ENCODE measurements around the gene VPS13D.
"Not testable (repeated sequence)": the region's sequence is repeated elsewhere in the genome, so short reads cannot be mapped to it uniquely, and the experiment has no call there.

VPS13D gene

DNA sequence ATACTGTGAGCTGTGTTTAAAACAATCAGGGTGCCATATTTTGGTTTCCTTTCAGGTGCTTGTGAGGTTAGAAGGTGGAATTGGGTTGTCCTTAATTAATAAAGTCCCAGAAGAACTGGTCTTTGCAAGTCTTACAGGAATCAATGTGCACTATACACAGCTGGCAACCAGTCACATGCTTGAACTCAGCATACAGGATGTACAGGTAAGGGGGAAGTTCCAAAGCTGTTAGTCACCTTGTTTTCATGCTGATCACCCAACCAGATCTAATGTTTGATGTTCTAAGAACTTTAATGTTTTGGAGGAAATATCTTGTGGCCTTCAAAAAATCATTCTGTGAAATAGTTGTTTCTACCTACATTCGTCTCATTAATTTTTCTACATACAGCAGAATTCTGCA, 156.3 kb downstream of the VPS13D start:
- H3K36me3 ChIP-seq (ENCODE audit: insufficient read depth, low read length): peaks cover 59% of the 10 kb centered on the region
- no peak overlapping the region for H3K4me3 ChIP-seq (ENCODE audit: low read length)
- no peak overlapping the region for H2AFZ ChIP-seq (ENCODE audit: low read depth, low read length)
- peaks cover 31% of the 10 kb centered on the region for H3K9me3 ChIP-seq (ENCODE audit: low read length)
- no peaks in the 10 kb centered on the region for H3K27me3 ChIP-seq (ENCODE audit: insufficient read depth, low read length)
- H3K4me1 ChIP-seq (ENCODE audit: insufficient read depth, low read length): no peaks in the 10 kb centered on the region

DNA sequence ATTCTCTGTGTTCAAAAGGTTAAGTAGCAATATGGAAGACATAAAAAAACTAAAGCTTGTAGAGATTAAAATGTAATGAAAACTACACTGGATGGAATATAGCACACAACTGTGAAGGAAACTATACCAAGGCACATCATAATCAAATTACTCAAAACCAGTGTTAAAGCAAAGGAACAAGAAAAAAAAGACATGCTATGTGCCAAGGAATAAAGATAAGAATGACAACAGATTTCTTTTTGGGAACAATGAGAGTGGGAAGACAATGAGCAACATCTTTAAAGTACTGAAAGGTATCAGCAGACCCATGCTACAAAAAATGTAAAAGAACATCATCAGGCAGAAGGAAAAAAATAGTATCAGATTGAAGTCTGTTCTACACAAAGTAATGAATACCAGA, 157.8 kb downstream of the VPS13D start:
- H3K4me1 ChIP-seq (ENCODE audit: insufficient read depth, low read length): no peaks in the 10 kb centered on the region
- H3K4me3 ChIP-seq (ENCODE audit: low read length): no peak overlapping the region
- H3K9me3 ChIP-seq (ENCODE audit: low read length): peaks cover 33% of the 10 kb centered on the region
- H2AFZ ChIP-seq (ENCODE audit: low read depth, low read length): no peak overlapping the region
- peaks cover 58% of the 10 kb centered on the region for H3K36me3 ChIP-seq (ENCODE audit: insufficient read depth, low read length)
- H3K27me3 ChIP-seq (ENCODE audit: insufficient read depth, low read length): no peaks in the 10 kb centered on the region

DNA sequence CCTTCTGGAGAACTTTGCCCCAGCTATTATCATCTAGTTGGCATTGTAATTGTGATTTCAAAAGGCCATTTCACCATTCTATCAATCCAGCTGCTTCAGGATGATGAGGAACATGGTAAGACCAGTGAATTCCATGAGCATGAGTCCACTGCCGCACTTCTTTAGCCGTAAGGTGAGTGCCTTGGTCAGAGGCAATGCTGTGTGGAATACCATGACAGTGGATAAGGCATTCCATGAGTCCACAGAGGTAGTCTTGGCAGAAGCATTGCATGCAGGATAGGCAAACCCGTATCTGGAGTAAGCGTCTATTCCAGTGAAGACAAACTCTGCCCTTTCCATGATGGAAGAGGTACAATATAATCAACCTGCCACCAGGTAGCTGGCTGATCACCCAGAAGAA, 160.5 kb downstream of the VPS13D start:
- H3K4me3 ChIP-seq (ENCODE audit: low read length); H2AFZ ChIP-seq (ENCODE audit: low read depth, low read length); H3K4me1 ChIP-seq (ENCODE audit: insufficient read depth, low read length); H3K27me3 ChIP-seq (ENCODE audit: insufficient read depth, low read length): not testable (repeated sequence)
- Histone ChIP-seq H3K9me3 (ENCODE audit: low read length) (peaks cover 33% of the 10 kb centered on the region), H3K36me3 (ENCODE audit: insufficient read depth, low read length) (peaks cover 37% of the 10 kb centered on the region)

DNA sequence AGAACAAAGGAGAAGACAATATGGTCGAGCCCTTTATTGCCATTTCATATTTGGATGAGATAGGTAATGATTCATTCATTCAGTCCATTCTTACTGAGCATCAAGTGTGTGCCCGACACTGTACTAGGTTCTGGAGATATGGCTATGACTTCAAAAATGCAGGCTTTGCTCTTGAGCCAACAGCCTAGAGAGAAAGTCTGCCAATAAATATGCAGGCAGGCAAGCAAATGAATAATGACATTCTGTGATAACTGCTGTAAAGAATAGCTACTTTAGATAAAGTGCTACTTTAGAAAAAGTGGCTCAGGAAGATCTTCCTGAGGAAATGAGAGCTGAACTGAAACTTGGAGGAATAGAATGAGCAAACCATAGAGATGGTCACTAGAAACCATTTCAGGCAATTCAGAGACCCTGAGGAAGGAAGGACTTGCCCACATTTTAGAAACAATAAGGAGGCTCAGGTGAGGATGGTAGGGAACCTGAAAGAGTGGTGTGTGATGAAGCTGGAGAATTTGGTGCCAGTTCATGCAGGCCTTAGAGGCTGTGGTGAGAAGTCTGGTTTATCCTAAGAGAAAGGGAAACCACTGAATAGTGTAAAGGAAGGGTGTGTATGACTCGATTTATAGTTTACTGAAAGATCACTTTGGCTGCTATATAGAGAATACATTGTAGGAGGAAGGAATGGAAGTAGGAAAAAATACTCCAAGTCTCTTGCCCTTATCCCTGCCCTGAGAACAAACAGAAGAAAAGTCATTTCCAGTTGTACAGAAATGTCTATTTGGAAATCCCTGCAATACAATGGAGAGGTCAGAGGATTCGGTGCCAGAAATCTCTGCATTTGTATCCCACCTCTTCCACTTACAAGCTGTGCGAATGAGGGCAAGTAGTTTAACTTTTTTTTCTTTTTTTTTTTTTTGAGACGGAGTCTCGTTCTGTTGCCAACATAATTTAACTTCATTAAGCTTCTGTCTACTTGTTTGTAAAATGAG, 167.9 kb downstream of the VPS13D start:
- peaks cover 7% of the 10 kb centered on the region for H3K4me1 ChIP-seq (ENCODE audit: insufficient read depth, low read length)
- H3K4me3 ChIP-seq (ENCODE audit: low read length): no peak overlapping the region
- no peak overlapping the region for H2AFZ ChIP-seq (ENCODE audit: low read depth, low read length)
- H3K27me3 ChIP-seq (ENCODE audit: insufficient read depth, low read length): no peaks in the 10 kb centered on the region
- H3K9me3 ChIP-seq (ENCODE audit: low read length): peaks cover 8% of the 10 kb centered on the region
- peaks cover 14% of the 10 kb centered on the region for H3K36me3 ChIP-seq (ENCODE audit: insufficient read depth, low read length)

DNA sequence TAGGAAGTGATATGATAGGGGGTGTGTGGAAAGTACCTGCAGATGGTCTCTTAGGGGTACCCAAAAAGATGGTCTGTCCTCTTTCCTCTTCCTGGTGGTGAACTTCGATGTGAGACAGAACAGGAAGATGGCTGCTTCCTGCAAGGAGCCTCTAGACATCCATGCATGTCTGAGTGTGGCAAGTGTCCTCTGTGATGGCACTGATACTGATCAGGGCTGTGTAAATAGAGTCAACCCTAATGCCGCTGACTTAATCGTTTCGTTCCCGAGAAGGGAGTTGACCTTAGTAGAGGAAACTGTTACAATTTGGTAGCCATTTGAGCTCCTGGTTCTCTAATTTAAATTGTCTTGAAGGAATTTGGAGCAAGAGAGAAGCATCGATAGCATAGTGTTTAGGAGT, 168.6 kb downstream of the VPS13D start:
- Histone ChIP-seq H3K4me1 (ENCODE audit: insufficient read depth, low read length) (peaks cover 7% of the 10 kb centered on the region), H3K27me3 (ENCODE audit: insufficient read depth, low read length) (no peaks in the 10 kb centered on the region), H3K4me3 (ENCODE audit: low read length) (no peak overlapping the region), H2AFZ (ENCODE audit: low read depth, low read length) (no peak overlapping the region), H3K36me3 (ENCODE audit: insufficient read depth, low read length) (peaks cover 19% of the 10 kb centered on the region), H3K9me3 (ENCODE audit: low read length) (peaks cover 8% of the 10 kb centered on the region)

DNA sequence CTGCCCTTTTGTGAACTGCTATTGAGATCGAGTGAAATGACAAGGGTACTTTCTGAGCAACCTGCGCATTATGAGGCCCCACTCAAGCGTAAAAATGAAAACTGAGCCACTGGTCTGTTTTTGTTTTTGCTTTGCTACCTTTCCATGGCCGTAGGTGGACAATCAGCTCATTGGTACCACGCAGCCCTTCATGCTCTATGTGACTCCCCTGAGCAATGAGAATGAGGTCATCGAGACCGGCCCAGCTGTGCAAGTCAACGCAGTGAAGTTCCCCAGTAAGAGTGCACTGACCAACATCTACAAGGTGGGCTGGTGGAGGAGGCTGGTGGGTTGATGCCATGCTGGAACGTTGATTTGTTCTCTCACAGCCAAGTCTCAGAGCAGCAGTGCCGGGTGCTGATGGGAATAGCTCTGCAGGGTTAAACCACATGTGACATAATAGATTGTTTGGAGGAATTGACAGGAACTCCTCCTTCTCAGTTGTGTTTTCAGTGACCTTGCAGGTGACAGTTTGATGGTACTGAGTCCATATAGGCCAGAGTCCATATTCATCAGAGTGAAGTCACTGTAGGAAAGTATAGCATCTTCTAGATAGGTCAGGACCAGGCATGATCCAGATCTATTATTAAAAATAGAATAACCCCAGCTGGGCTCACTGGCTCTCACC, 170.3 kb downstream of the VPS13D start:
- H3K4me1 ChIP-seq (ENCODE audit: insufficient read depth, low read length): peaks cover 7% of the 10 kb centered on the region
- peaks cover 33% of the 10 kb centered on the region for H3K36me3 ChIP-seq (ENCODE audit: insufficient read depth, low read length)
- no peaks in the 10 kb centered on the region for H3K27me3 ChIP-seq (ENCODE audit: insufficient read depth, low read length)
- H3K9me3 ChIP-seq (ENCODE audit: low read length): peaks cover 2% of the 10 kb centered on the region
- no peak overlapping the region for H2AFZ ChIP-seq (ENCODE audit: low read depth, low read length)
- H3K4me3 ChIP-seq (ENCODE audit: low read length): no peak overlapping the region

DNA sequence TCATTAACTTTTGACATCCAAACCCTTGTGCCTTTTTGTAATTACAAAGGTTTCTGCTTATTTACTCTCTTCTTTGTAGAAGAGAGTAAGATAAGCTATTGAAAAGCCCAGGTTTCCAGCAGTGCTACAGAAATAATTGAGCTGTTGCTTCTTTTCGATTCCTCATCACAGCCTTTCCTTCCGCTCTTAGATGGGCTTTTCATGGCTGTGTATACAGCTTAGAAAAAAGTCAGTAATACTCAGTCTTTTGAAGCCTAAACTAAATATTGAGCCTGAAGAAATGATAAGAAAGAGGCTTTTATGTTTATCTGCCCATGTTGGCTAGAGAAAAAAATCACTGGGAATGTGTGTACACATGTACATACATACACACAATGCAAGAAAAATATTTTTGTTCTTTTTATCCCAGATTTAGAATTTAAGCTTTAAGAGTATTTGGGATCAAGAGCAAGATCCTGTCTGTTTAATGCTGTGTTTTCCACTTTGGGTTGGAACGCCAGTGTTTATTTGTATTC, 172.4 kb downstream of the VPS13D start:
- Histone ChIP-seq H3K36me3 (ENCODE audit: insufficient read depth, low read length) (peaks cover 35% of the 10 kb centered on the region), H2AFZ (ENCODE audit: low read depth, low read length) (no peak overlapping the region), H3K27me3 (ENCODE audit: insufficient read depth, low read length) (no peaks in the 10 kb centered on the region), H3K9me3 (ENCODE audit: low read length) (peaks cover 2% of the 10 kb centered on the region), H3K4me3 (ENCODE audit: low read length) (no peak overlapping the region), H3K4me1 (ENCODE audit: insufficient read depth, low read length) (peaks cover 24% of the 10 kb centered on the region)

DNA sequence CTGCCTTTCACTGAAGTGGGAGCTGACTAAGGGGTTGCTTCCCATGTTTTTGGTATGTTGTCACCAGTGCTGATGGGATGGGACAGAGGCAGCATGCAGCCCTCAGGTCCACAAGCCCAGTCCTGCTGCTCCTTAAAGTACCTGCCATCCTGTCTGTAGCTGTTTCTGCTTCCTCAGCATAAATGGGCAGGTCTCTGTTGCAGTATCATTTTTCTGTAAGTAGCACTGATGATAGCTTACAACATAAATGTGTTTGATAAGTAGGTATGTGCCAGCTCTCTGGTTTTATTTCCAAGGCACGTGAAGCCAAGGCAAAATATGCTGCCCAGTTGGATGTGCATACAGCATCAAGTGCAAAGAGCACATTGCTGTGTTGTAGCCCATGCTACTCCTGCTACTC, 173.0 kb downstream of the VPS13D start:
- no peak overlapping the region for H3K4me3 ChIP-seq (ENCODE audit: low read length)
- peaks cover 24% of the 10 kb centered on the region for H3K4me1 ChIP-seq (ENCODE audit: insufficient read depth, low read length)
- no peak overlapping the region for H2AFZ ChIP-seq (ENCODE audit: low read depth, low read length)
- peaks cover 35% of the 10 kb centered on the region for H3K36me3 ChIP-seq (ENCODE audit: insufficient read depth, low read length)
- H3K27me3 ChIP-seq (ENCODE audit: insufficient read depth, low read length): no peaks in the 10 kb centered on the region
- H3K9me3 ChIP-seq (ENCODE audit: low read length): peaks cover 2% of the 10 kb centered on the region

DNA sequence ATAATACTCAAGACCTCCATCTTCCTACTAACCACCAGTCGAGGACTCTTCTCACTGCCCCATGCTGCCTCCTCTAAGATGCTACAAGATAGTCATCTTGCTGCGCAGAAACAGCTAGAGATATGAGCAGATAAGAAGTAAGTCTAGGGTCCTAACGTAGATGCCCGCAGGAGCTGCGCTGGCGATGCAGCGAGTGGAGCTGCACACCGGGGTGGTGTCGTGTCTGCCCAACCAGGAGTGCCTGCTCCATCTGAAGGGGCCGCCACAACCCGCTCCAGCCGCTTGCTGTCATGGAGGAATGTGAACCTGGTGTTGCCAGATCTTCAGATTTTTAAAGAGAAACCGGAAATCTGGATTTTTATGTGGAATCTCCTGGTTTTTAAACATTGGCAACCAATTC, 175.1 kb downstream of the VPS13D start:
- no peak overlapping the region for H2AFZ ChIP-seq (ENCODE audit: low read depth, low read length)
- H3K27me3 ChIP-seq (ENCODE audit: insufficient read depth, low read length): no peaks in the 10 kb centered on the region
- H3K4me1 ChIP-seq (ENCODE audit: insufficient read depth, low read length): peaks cover 24% of the 10 kb centered on the region
- no peak overlapping the region for H3K4me3 ChIP-seq (ENCODE audit: low read length)
- peaks cover 4% of the 10 kb centered on the region for H3K9me3 ChIP-seq (ENCODE audit: low read length)
- H3K36me3 ChIP-seq (ENCODE audit: insufficient read depth, low read length): peaks cover 35% of the 10 kb centered on the region

DNA sequence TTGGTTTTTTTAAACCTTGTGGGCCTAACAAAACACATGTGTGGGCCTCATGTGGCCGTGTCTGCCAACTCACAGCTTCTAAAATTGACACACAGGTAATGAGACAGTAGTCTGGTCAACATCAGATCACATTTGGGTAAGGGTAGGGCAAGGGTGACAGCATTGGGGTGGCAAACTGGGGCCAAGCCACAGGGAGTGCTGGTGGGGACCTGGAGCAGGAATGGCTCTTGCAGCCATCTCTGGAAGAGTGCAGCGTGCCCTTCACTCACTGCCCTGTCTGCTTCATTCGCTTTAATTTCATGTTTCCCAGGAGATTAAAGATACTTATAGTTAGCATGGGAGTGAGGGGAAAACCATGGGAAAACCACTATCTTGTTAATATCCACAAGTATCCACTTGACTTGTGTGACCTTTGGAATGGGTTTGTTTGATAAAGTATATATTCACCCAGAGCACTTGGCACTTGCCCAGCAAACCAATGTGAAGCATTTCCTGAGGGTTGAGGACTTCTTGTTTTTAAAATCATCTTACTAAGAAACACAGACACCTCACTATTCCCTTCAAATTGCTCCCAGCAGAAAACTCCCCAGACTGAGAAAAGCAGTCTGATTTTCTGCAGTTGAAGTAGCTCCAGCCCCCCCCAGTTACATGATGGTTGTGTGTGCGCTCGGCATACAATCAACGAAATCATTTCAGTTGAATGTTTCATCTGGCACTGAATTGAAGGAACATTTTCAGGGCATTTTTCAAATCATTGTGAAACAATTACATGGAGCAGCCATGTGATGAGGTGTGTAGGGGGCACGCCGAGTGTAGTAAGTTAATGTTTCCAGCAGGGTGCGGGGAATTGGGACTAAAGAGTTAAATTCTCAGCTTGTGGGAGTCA, 175.7 kb downstream of the VPS13D start:
- Histone ChIP-seq H3K27me3 (ENCODE audit: insufficient read depth, low read length) (no peaks in the 10 kb centered on the region), H2AFZ (ENCODE audit: low read depth, low read length) (no peak overlapping the region), H3K36me3 (ENCODE audit: insufficient read depth, low read length) (peaks cover 32% of the 10 kb centered on the region), H3K9me3 (ENCODE audit: low read length) (peaks cover 8% of the 10 kb centered on the region), H3K4me3 (ENCODE audit: low read length) (no peak overlapping the region), H3K4me1 (ENCODE audit: insufficient read depth, low read length) (peaks cover 24% of the 10 kb centered on the region)

DNA sequence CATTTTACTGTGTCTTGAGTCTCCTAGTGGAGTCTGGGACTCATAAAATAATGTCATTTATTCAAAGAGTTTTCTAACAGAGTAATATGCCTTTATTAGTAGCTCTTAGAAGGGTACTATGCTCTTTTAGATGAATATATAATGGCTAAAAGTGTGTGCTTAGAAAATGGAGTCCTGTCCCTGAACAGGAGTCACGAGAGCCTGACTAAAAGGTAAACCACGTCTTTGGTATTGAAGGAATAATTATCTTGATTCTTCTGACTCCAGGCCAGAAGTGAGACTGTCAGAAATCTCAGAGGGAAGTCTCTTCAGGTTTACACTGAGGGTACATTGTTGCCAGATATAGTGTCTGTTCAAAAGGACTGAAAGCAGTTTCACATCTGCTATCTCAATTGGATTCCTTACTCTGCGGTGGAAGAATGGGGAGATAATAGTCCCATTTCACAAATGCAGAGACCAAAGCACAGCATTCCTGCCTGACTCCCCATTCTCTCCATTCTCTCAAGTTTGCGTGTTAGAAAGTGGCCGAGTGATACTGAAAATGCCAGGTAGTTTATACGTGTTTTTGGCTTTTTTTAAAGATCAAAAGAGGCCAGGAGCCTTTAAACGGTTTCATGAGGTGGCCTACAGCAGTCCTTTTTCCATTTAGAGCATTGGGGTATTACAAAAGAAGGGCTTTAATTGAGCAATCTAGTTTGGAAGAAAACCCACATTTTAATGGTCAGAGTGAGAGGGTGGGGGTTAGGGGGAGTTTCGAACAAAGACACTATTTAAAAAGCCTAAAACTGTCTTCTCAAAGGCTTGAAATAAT, 176.6 kb downstream of the VPS13D start:
- no peak overlapping the region for H2AFZ ChIP-seq (ENCODE audit: low read depth, low read length)
- H3K9me3 ChIP-seq (ENCODE audit: low read length): peaks cover 8% of the 10 kb centered on the region
- no peak overlapping the region for H3K4me3 ChIP-seq (ENCODE audit: low read length)
- H3K4me1 ChIP-seq (ENCODE audit: insufficient read depth, low read length): peaks cover 24% of the 10 kb centered on the region
- no peaks in the 10 kb centered on the region for H3K27me3 ChIP-seq (ENCODE audit: insufficient read depth, low read length)
- H3K36me3 ChIP-seq (ENCODE audit: insufficient read depth, low read length): peaks cover 27% of the 10 kb centered on the region
